HepG2 (cell line): ENCODE results near the gene SLC35D3. TPM values are rescaled to one million over a fixed set of nuclear protein-coding genes. Genes with fewer than 3 reads are reported as not detected.

Source experiments
- ATAC-seq: fragments of 200-7000 bp; cut with Tn5 transposase; 3 replicates; pipeline ENCODE4 v1.9.1; 2020; ENCODE audit warnings: mild to moderate bottlenecking, moderate library complexity
- BruUV-seq: library from RNA; stranded (reverse); fragments of 400-500 nt; replicated peaks from 2 replicates; lab custom pipeline; 2021; lab: Mats Ljungman, UMichigan
- CTCF ChIA-PET: fragments of 300-600 bp; formaldehyde crosslinking; extraction: SDS; loops from one replicate; lab custom pipeline; 2021; ENCODE audit warnings: low total read pairs, inconsistent platforms, low intra/inter-chr PET ratio; lab: Yijun Ruan, JAX
- POLR2A ChIA-PET: fragments of 350-600 bp; sonication (Branson Sonifier 250); formaldehyde crosslinking; loops from one replicate; lab custom pipeline; 2020; ENCODE audit warnings: antibody characterized with exemption, inconsistent platforms; lab: Yijun Ruan, JAX
- DNase-seq: peaks from one replicate; pipeline ENCODE4 v3.0.0-alpha.2; 2015; ENCODE audit warnings: low spot score
- FAIRE-seq: peaks from 3 replicates; lab custom pipeline; 2011; peaks lifted over from hg19 to GRCh38; lab: Jason Lieb, UNC
- H2AFZ ChIP-seq: one replicate; pipeline ENCODE4 v1.6.1; 2011; ENCODE audit warnings: low read length, inconsistent platforms
- H3K27ac ChIP-seq: fragments of 300-600 bp; 3 replicates; pipeline ENCODE4 v1.8.0; 2011; ENCODE audit warnings: mixed run types, mild to moderate bottlenecking, mixed read lengths, low read length, inconsistent platforms; ENCODE audit not compliant: insufficient read depth; ENCODE audit errors: extremely low read length
- H3K27me3 ChIP-seq, 2 experiments: fragments of 200-600 bp in 1 of 2; 2 replicates in 1 of 2; 3 replicates in 1 of 2; pipeline versions ENCODE4 v1.6.0 to v1.8.0; 2011; ENCODE audit warnings: low read length in 2 of 2, mild to moderate bottlenecking in 2 of 2, moderate library complexity in 2 of 2, inconsistent platforms in 1 of 2; ENCODE audit not compliant: insufficient read depth in 2 of 2, control insufficient read depth in 1 of 2
- H3K36me3 ChIP-seq, 2 experiments: fragments of 200-600 bp in 1 of 2; replicated peaks in 1 of 2; 2 replicates in 1 of 2; 3 replicates in 1 of 2; pipeline versions ENCODE4 v1.5.1 to v1.8.0; 2011; ENCODE audit warnings: low read length in 2 of 2, inconsistent platforms in 1 of 2; ENCODE audit not compliant: insufficient read depth in 2 of 2, control insufficient read depth in 1 of 2
- H3K4me1 ChIP-seq: 2 replicates; pipeline ENCODE4 v1.5.1; 2012; ENCODE audit warnings: low read length, inconsistent platforms; ENCODE audit not compliant: insufficient read depth
- H3K4me2 ChIP-seq: 2 replicates; pipeline ENCODE4 v1.6.0; 2011; ENCODE audit warnings: low read depth, low read length, inconsistent platforms
- H3K4me3 ChIP-seq, 3 experiments: fragments of 200-600 bp in 1 of 3; sonication (generic), shearing (Covaris generic) in 1 of 3; replicated peaks in 1 of 3; 2 replicates each; pipeline ENCODE4 v1.5.1; 2011 to 2016; ENCODE audit warnings: low read length in 3 of 3, inconsistent platforms in 2 of 3, low read depth in 2 of 3, mild to moderate bottlenecking in 2 of 3, control low read depth in 1 of 3, mixed read lengths in 1 of 3; ENCODE audit not compliant: insufficient read depth in 1 of 3
- H3K79me2 ChIP-seq: one replicate; pipeline ENCODE4 v1.6.1; 2011; ENCODE audit warnings: low read length, inconsistent platforms; ENCODE audit not compliant: insufficient read depth
- H3K9ac ChIP-seq: 2 replicates; pipeline ENCODE4 v1.6.0; 2011; ENCODE audit warnings: mild to moderate bottlenecking, low read depth, low read length, inconsistent platforms; ENCODE audit not compliant: insufficient read depth
- H3K9me3 ChIP-seq: 2 replicates; pipeline ENCODE4 v1.5.1; 2012; ENCODE audit warnings: mild to moderate bottlenecking, low read length
- H4K20me1 ChIP-seq: 2 replicates; pipeline ENCODE4 v1.6.0; 2011; ENCODE audit warnings: inconsistent platforms, mild to moderate bottlenecking, low read length, moderate library complexity; ENCODE audit not compliant: insufficient read depth
- ATRX ChIP-seq: sonication (generic); formaldehyde crosslinking; IDR thresholded peaks from 2 replicates; pipeline ENCODE4 v1.4.0; 2020; ENCODE audit warnings: missing genetic modification reagents, borderline replicate concordance
- CCDC6 ChIP-seq: sonication (generic); formaldehyde crosslinking; IDR thresholded peaks from 2 replicates; pipeline ENCODE4 v1.8.1; 2022; ENCODE audit warnings: mild to moderate bottlenecking, missing genetic modification reagents, moderate library complexity
- EEA1 ChIP-seq: sonication (generic); formaldehyde crosslinking; IDR thresholded peaks from 2 replicates; pipeline ENCODE4 v1.5.1; 2020; ENCODE audit warnings: mild to moderate bottlenecking, missing genetic modification reagents, borderline replicate concordance
- HIVEP1 ChIP-seq: sonication (generic); formaldehyde crosslinking; IDR thresholded peaks from 2 replicates; pipeline ENCODE4 v1.4.0; 2020; ENCODE audit warnings: mild to moderate bottlenecking, missing genetic modification reagents
- NFIC ChIP-seq: IDR thresholded peaks from 2 replicates; pipeline ENCODE4 v1.6.1; 2012; ENCODE audit warnings: mild to moderate bottlenecking, low read length, inconsistent platforms
- PAWR ChIP-seq: sonication (generic); formaldehyde crosslinking; IDR thresholded peaks from 2 replicates; pipeline ENCODE4 v1.4.0; 2020; ENCODE audit warnings: missing genetic modification reagents, mild to moderate bottlenecking, borderline replicate concordance
- SIN3A ChIP-seq: IDR thresholded peaks from 2 replicates; pipeline ENCODE4 v1.6.1; 2011; ENCODE audit warnings: low read depth, mild to moderate bottlenecking, control low read depth, low read length, borderline replicate concordance
- SP1 ChIP-seq, 2 experiments: fragments of 450-650 bp in 1 of 2; sonication (generic) in 1 of 2; formaldehyde crosslinking in 1 of 2; IDR thresholded peaks; 2 replicates each; pipeline versions ENCODE4 v1.4.0 to v1.6.1; 2016 to 2020; ENCODE audit warnings: missing genetic modification reagents in 1 of 2
- ZNF367 ChIP-seq: sonication (generic); formaldehyde crosslinking; IDR thresholded peaks from 2 replicates; pipeline ENCODE4 v1.4.0; 2020; ENCODE audit warnings: missing genetic modification reagents, borderline replicate concordance
- ZNF724P ChIP-seq: sonication (generic); formaldehyde crosslinking; IDR thresholded peaks from 2 replicates; pipeline ENCODE4 v1.8.0; 2022; ENCODE audit warnings: missing genetic modification reagents, borderline replicate concordance
- ZSCAN9 ChIP-seq: IDR thresholded peaks from 2 replicates; pipeline ENCODE4 v1.6.1; 2016; ENCODE audit warnings: borderline replicate concordance
- WGBS: methylation state at CpG from one replicate; pipeline ENCODE4 v1.1.6; 2017; ENCODE audit warnings: low lambda C conversion rate; 5-methylcytosine and 5-hydroxymethylcytosine counted together
- in situ Hi-C: cut with HindIII; loops from 2 replicates; pipeline ENCODE4 v1.10.0; 2017; ENCODE audit warnings: low pct_unique_long_range_greater_than_20kb; ENCODE audit not compliant: extremely low pct_ligation_motif_present
- intact Hi-C: fragments of 100-400 bp; cut with micrococcal nuclease; formaldehyde crosslinking; loops from one replicate; pipeline ENCODE4 v1.10.0; 2022; ENCODE audit not compliant: unreplicated experiment
- polyA plus RNA-seq, 8 experiments: library from polyadenylated mRNA; depleted of rRNA in 3 of 8; stranded (reverse) in 7 of 8; unstranded in 1 of 8; fragments of >200 nt; fragmentation: Illumina TruSeq in 4 of 8; extraction: Trizol in 4 of 8; gene quantifications; 2 replicates each; pipeline versions ENCODE4 v1.2.1 to v1.2.3, GENCODE V29; 2011 to 2016; ENCODE audit warnings: low read depth in 4 of 8, missing spikeins in 1 of 8, mixed read lengths in 1 of 8; ENCODE audit not compliant: insufficient read depth in 1 of 8
- total RNA-seq, 5 experiments: library from RNA; depleted of rRNA; stranded (reverse); fragments of >200 nt; fragmentation: Illumina TruSeq; extraction: Trizol; gene quantifications; 2 replicates each; pipeline ENCODE4 v1.2.3, GENCODE V29; 2016; ENCODE audit warnings: low read depth in 1 of 5
- TF ChIP-seq, protein P1 (sequence below): sonication (generic); formaldehyde crosslinking; IDR thresholded peaks from 2 replicates; pipeline ENCODE4 v1.8.0; 2022; ENCODE audit warnings: mild to moderate bottlenecking, missing genetic modification reagents; ENCODE audit not compliant: insufficient replicate concordance
- TF ChIP-seq, protein P2 (sequence below): sonication (generic); formaldehyde crosslinking; IDR thresholded peaks from 2 replicates; pipeline ENCODE4 v1.5.1; 2020; ENCODE audit warnings: missing genetic modification reagents, mild to moderate bottlenecking, borderline replicate concordance

The SLC35D3 gene
- total and polyA plus RNA-seq, 2 of the 13 experiments (the other 11 are each of a cell fraction or from before 2014, with no cell fraction given) = not detected

DNA sequence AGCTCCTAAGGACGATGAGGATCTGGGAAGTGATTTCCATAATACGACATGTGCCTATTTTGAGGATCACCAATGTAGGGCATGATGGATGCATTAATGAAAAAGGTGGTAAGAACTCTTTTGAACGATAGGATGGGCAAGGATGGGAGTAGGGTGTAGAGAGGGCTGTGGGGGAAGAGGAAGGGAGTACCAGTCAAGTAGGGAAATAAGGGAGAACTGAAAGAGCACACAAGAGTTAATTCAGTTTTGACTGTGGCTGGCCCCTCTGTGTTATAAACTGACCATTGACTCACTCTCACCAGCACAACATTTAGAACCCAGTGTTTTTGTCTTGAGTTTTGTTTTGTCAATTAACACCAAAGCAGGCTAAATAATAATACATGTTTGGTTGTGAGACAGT is 33.0 kb downstream of the SLC35D3 start:
- DNase-seq = no peak
- WGBS = under 1% methylated on average over 3 of the region's 3 CpGs
- H3K79me2 ChIP-seq = no peaks in the 10 kb centered on the region
- no peak for FAIRE-seq
- TF ChIP-seq ZNF724P (CRISPR knock-in tag) = no peak
- TF ChIP-seq ZSCAN9 (CRISPR knock-in tag) = no peak
- no peak for TF ChIP-seq EEA1 (CRISPR knock-in tag)
- no peak for TF ChIP-seq PAWR (CRISPR knock-in tag)
- no peak for TF ChIP-seq ATRX
- TF ChIP-seq, protein P1, sequence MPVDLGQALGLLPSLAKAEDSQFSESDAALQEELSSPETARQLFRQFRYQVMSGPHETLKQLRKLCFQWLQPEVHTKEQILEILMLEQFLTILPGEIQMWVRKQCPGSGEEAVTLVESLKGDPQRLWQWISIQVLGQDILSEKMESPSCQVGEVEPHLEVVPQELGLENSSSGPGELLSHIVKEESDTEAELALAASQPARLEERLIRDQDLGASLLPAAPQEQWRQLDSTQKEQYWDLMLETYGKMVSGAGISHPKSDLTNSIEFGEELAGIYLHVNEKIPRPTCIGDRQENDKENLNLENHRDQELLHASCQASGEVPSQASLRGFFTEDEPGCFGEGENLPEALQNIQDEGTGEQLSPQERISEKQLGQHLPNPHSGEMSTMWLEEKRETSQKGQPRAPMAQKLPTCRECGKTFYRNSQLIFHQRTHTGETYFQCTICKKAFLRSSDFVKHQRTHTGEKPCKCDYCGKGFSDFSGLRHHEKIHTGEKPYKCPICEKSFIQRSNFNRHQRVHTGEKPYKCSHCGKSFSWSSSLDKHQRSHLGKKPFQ (CRISPR knock-in tag) = no peak
- no peak for TF ChIP-seq NFIC
- TF ChIP-seq ZNF367 (CRISPR knock-in tag) = no peak
- TF ChIP-seq SIN3A = no peak
- TF ChIP-seq HIVEP1 (CRISPR knock-in tag) = no peak
- no peak for TF ChIP-seq CCDC6 (CRISPR knock-in tag)
- no peak for TF ChIP-seq SP1 (IDR thresholded peaks at IDR 0.05)
- no peak for TF ChIP-seq SP1 (CRISPR knock-in tag; IDR thresholded peaks at IDR 0.05)
- TF ChIP-seq, protein P2, sequence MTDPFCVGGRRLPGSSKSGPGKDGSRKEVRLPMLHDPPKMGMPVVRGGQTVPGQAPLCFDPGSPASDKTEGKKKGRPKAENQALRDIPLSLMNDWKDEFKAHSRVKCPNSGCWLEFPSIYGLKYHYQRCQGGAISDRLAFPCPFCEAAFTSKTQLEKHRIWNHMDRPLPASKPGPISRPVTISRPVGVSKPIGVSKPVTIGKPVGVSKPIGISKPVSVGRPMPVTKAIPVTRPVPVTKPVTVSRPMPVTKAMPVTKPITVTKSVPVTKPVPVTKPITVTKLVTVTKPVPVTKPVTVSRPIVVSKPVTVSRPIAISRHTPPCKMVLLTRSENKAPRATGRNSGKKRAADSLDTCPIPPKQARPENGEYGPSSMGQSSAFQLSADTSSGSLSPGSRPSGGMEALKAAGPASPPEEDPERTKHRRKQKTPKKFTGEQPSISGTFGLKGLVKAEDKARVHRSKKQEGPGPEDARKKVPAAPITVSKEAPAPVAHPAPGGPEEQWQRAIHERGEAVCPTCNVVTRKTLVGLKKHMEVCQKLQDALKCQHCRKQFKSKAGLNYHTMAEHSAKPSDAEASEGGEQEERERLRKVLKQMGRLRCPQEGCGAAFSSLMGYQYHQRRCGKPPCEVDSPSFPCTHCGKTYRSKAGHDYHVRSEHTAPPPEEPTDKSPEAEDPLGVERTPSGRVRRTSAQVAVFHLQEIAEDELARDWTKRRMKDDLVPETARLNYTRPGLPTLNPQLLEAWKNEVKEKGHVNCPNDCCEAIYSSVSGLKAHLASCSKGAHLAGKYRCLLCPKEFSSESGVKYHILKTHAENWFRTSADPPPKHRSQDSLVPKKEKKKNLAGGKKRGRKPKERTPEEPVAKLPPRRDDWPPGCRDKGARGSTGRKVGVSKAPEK (CRISPR knock-in tag) = no peak
- POLR2A ChIA-PET = no interaction called here
- no peak for ATAC-seq
- H4K20me1 ChIP-seq = no peaks in the 10 kb centered on the region
- in situ Hi-C loops (loop anchor here (25.0 kb wide), 1 partner anchor 682 kb away; no protein-coding TSS in a partner anchor), intact Hi-C loops (no loop called here)
- no peak overlapping the region for H3K4me2 ChIP-seq
- BruUV-seq = no TSS peak
- H3K36me3 ChIP-seq = no peaks in the 10 kb centered on the region
- CTCF ChIA-PET = no interaction called here
- peaks cover 4 to 26% of the 10 kb centered on the region in 2 experiments; a peak in 3 of 5 replicates for H3K27me3 ChIP-seq
- no peak overlapping the region for H3K9ac ChIP-seq
- H2AFZ ChIP-seq = no peak overlapping the region
- peaks cover 7% of the 10 kb centered on the region; the same call in 1 of the 2 replicates for H3K4me1 ChIP-seq
- H3K4me3 ChIP-seq = no peak overlapping the region
- no peak overlapping the region for H3K27ac ChIP-seq
- H3K9me3 ChIP-seq = no peaks in the 10 kb centered on the region
